Measurements from ENCODE around the gene ETV5.

Gene ETV5

DNA sequence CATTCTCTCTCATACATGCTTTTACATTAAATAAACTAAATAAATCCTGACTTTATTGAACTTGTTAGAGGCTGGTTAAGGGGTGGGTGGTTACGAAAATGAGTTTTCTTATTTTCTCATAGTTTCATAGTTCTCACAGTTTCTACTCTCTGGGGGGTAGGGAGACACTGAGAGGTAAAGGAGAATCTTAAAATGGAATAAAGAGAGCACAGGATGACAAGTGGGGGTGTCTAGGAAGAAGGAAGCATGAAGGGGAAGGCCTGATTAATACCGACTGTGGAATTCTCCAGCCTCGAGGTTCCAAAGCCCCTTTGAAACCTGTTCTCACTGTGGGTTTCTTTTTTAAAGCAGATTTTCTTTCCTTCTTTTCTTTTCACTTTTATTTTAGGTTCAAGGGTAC, 104.7 kb downstream of the ETV5 start:
- Histone ChIP-seq H3K4me2 (ENCODE audit: low read length) (no peak overlapping the region), H3K27me3 (ENCODE audit: low read depth, low read length) (peaks cover 4% of the 10 kb centered on the region; the same call in 1 of the 2 replicates), H3K9me3 (ENCODE audit: insufficient read depth, low read length) (no peaks in the 10 kb centered on the region), H2AFZ (ENCODE audit: low read depth, low read length) (no peak overlapping the region), H3K9ac (ENCODE audit: low read length) (no peak overlapping the region), H4K20me1 (ENCODE audit: insufficient read depth, low read length) (no peaks in the 10 kb centered on the region), H3K79me2 (ENCODE audit: low read length) (no peaks in the 10 kb centered on the region), H3K27ac (ENCODE audit: low read length) (no peak overlapping the region), H3K4me3 (ENCODE audit: low read length) (no peak overlapping the region), H3K4me1 (ENCODE audit: low read length) (no peaks in the 10 kb centered on the region), H3K36me3 (replicated peaks; ENCODE audit: low read depth, low read length) (no peaks in the 10 kb centered on the region)
- TF ChIP-seq, protein P1, sequence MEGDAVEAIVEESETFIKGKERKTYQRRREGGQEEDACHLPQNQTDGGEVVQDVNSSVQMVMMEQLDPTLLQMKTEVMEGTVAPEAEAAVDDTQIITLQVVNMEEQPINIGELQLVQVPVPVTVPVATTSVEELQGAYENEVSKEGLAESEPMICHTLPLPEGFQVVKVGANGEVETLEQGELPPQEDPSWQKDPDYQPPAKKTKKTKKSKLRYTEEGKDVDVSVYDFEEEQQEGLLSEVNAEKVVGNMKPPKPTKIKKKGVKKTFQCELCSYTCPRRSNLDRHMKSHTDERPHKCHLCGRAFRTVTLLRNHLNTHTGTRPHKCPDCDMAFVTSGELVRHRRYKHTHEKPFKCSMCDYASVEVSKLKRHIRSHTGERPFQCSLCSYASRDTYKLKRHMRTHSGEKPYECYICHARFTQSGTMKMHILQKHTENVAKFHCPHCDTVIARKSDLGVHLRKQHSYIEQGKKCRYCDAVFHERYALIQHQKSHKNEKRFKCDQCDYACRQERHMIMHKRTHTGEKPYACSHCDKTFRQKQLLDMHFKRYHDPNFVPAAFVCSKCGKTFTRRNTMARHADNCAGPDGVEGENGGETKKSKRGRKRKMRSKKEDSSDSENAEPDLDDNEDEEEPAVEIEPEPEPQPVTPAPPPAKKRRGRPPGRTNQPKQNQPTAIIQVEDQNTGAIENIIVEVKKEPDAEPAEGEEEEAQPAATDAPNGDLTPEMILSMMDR (IDR thresholded peaks at IDR 0.05; ENCODE audit: low read depth, low read length): no peak
- TF ChIP-seq EZH2phosphoT487 (IDR thresholded peaks at IDR 0.05; ENCODE audit: low read depth): no peak

DNA sequence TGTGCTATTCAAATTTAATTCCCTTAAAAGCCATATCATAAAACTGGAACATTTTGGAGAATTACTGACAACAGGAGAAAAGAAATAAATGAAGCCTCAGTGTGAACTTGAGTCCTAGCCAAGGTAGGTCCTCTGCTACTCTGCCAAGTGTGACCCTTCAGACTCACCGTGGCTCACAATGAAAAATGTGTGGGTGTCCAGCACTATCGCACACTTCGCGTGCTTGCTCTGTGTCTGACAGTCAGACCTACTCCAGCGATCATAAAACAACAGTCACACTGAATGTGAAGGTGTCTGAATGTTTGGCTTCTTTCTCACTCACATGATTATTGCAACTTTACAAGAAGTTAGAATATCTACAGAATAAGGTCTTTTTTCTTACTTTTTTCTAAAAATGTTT, 105.3 kb downstream of the ETV5 start:
- Histone ChIP-seq H3K9ac (ENCODE audit: low read length) (no peak overlapping the region), H3K4me3 (ENCODE audit: low read length) (no peak overlapping the region), H3K27ac (ENCODE audit: low read length) (no peak overlapping the region), H4K20me1 (ENCODE audit: insufficient read depth, low read length) (no peaks in the 10 kb centered on the region), H3K79me2 (ENCODE audit: low read length) (no peaks in the 10 kb centered on the region), H3K36me3 (replicated peaks; ENCODE audit: low read depth, low read length) (no peaks in the 10 kb centered on the region), H3K9me3 (ENCODE audit: insufficient read depth, low read length) (no peaks in the 10 kb centered on the region), H3K4me2 (ENCODE audit: low read length) (no peak overlapping the region), H2AFZ (ENCODE audit: low read depth, low read length) (no peak overlapping the region), H3K4me1 (ENCODE audit: low read length) (no peaks in the 10 kb centered on the region), H3K27me3 (ENCODE audit: low read depth, low read length) (peaks cover 4% of the 10 kb centered on the region; the same call in 1 of the 2 replicates)
- TF ChIP-seq, protein P1 (IDR thresholded peaks at IDR 0.05; ENCODE audit: low read depth, low read length): no peak
- no peak for TF ChIP-seq EZH2phosphoT487 (IDR thresholded peaks at IDR 0.05; ENCODE audit: low read depth)

- Histone ChIP-seq H3K36me3 (replicated peaks; ENCODE audit: low read depth, low read length) (no peaks in the 10 kb centered on the region), H3K27ac (ENCODE audit: low read length) (no peak overlapping the region), H4K20me1 (ENCODE audit: insufficient read depth, low read length) (no peaks in the 10 kb centered on the region), H3K79me2 (ENCODE audit: low read length) (no peaks in the 10 kb centered on the region), H3K27me3 (ENCODE audit: low read depth, low read length) (peaks cover 4% of the 10 kb centered on the region; the same call in 1 of the 2 replicates), H3K4me2 (ENCODE audit: low read length) (no peak overlapping the region), H3K4me3 (ENCODE audit: low read length) (no peak overlapping the region), H3K9ac (ENCODE audit: low read length) (no peak overlapping the region), H3K9me3 (ENCODE audit: insufficient read depth, low read length) (no peaks in the 10 kb centered on the region), H2AFZ (ENCODE audit: low read depth, low read length) (no peak overlapping the region), H3K4me1 (ENCODE audit: low read length) (no peaks in the 10 kb centered on the region)
- TF ChIP-seq EZH2phosphoT487 (IDR thresholded peaks at IDR 0.05; ENCODE audit: low read depth): no peak
- TF ChIP-seq, protein P1 (IDR thresholded peaks at IDR 0.05; ENCODE audit: low read depth, low read length): peak; percentile 68
Measured at GRCh38 chr3:186002884-186003472, 105.9 kb downstream of the ETV5 start.

- H3K9ac ChIP-seq (ENCODE audit: low read length): no peak overlapping the region
- H3K27me3 ChIP-seq (ENCODE audit: low read depth, low read length): peaks cover 4% of the 10 kb centered on the region; the same call in 1 of the 2 replicates
- TF ChIP-seq EZH2phosphoT487 (IDR thresholded peaks at IDR 0.05; ENCODE audit: low read depth): no peak
- TF ChIP-seq, protein P1 (IDR thresholded peaks at IDR 0.05; ENCODE audit: low read depth, low read length): no peak
Measured at GRCh38 chr3:186001842-186002241, 107.0 kb downstream of the ETV5 start.

More at GRCh38 chr3:186001842-186002241, 107.0 kb downstream of the ETV5 start:
- no peaks in the 10 kb centered on the region for H3K4me1 ChIP-seq (ENCODE audit: low read length)
- H3K4me3 ChIP-seq (ENCODE audit: low read length): no peak overlapping the region
- no peak overlapping the region for H3K27ac ChIP-seq (ENCODE audit: low read length)
- H3K36me3 ChIP-seq (replicated peaks; ENCODE audit: low read depth, low read length): no peaks in the 10 kb centered on the region
- no peaks in the 10 kb centered on the region for H3K9me3 ChIP-seq (ENCODE audit: insufficient read depth, low read length)
- no peak overlapping the region for H2AFZ ChIP-seq (ENCODE audit: low read depth, low read length)
- no peaks in the 10 kb centered on the region for H3K79me2 ChIP-seq (ENCODE audit: low read length)
- H3K4me2 ChIP-seq (ENCODE audit: low read length): no peak overlapping the region
- H4K20me1 ChIP-seq (ENCODE audit: insufficient read depth, low read length): no peaks in the 10 kb centered on the region

Data from OCI-LY3 (cell line).